BE2C (cell line): ENCODE measurements around the gene POU2AF1.

ENCODE experiments used
- DNase-seq: peaks from one replicate; pipeline ENCODE4 v3.0.0-alpha.2; 2020
- H3K27me3 ChIP-seq: fragments of 250-450 bp; sonication (Bioruptor Pico); 2 replicates; pipeline ENCODE4 v1.5.1; 2020; ENCODE audit warnings: mild to moderate bottlenecking
- H3K36me3 ChIP-seq: fragments of 250-450 bp; sonication (Bioruptor Pico); 2 replicates; pipeline ENCODE4 v1.5.1; 2020; ENCODE audit warnings: mild to moderate bottlenecking
- H3K4me1 ChIP-seq: fragments of 250-450 bp; sonication (Bioruptor Pico); 2 replicates; pipeline ENCODE4 v1.5.1; 2020
- H3K4me3 ChIP-seq: 2 replicates; pipeline ENCODE4 v1.5.1; 2011; ENCODE audit warnings: low read depth, low read length
- H3K9me3 ChIP-seq: fragments of 250-450 bp; sonication (Bioruptor Pico); 2 replicates; pipeline ENCODE4 v1.5.1; 2020
- TF ChIP-seq, protein P1 (sequence below): IDR thresholded peaks from 2 replicates; pipeline ENCODE4 v1.5.1; 2012; ENCODE audit warnings: mild to moderate bottlenecking, low read depth, low read length

Gene POU2AF1

DNA sequence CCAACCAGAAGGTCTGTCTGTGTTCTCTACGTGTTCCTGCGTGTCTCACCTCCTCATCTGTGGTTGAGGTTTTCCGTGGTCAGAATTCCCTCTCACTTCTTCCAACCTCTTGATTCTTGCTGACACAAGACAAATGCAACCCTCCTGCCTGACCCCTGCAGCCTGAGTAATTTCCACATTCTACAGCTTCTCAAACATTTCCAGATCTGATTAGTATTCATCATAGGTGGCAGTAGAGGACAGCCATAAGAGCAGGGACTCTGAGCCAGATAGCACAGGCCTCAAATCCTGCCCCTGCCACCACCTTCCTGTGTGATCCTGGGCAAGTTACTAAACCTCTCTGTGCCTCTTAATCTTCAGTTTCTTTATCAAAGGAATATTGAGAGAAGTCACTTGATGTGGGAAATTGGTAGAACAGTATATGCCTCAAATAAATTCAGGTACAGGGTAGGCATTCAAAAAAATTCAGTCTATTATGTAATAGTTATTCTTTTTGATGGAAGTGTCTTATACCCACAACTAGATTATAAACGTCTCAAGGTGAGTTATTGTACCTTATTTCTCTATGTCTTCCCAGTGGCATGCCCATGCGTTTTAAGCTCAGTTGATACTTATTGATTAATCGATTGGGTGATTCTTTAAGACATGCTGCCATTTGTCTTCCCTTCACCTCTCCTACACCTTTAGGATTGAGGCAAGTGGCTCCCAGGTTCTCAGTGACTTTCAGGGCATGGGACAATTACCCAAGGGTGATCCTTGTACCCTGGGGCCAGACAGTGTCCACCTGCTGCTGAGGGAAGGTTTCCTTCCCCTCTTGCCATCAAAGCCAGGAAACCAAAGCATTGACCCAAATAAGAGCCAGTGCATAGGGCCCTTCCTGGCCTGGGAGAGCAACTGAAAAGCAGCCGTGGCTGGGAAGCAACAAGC, 19.6 kb downstream of the POU2AF1 start:
- Histone ChIP-seq H3K36me3 (no peaks in the 10 kb centered on the region), H3K9me3 (no peaks in the 10 kb centered on the region), H3K4me3 (no peak overlapping the region), H3K27me3 (peaks cover 7% of the 10 kb centered on the region), H3K4me1 (no peaks in the 10 kb centered on the region)
- TF ChIP-seq, protein P1, sequence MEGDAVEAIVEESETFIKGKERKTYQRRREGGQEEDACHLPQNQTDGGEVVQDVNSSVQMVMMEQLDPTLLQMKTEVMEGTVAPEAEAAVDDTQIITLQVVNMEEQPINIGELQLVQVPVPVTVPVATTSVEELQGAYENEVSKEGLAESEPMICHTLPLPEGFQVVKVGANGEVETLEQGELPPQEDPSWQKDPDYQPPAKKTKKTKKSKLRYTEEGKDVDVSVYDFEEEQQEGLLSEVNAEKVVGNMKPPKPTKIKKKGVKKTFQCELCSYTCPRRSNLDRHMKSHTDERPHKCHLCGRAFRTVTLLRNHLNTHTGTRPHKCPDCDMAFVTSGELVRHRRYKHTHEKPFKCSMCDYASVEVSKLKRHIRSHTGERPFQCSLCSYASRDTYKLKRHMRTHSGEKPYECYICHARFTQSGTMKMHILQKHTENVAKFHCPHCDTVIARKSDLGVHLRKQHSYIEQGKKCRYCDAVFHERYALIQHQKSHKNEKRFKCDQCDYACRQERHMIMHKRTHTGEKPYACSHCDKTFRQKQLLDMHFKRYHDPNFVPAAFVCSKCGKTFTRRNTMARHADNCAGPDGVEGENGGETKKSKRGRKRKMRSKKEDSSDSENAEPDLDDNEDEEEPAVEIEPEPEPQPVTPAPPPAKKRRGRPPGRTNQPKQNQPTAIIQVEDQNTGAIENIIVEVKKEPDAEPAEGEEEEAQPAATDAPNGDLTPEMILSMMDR = no peak
- DNase-seq = no peak

DNA sequence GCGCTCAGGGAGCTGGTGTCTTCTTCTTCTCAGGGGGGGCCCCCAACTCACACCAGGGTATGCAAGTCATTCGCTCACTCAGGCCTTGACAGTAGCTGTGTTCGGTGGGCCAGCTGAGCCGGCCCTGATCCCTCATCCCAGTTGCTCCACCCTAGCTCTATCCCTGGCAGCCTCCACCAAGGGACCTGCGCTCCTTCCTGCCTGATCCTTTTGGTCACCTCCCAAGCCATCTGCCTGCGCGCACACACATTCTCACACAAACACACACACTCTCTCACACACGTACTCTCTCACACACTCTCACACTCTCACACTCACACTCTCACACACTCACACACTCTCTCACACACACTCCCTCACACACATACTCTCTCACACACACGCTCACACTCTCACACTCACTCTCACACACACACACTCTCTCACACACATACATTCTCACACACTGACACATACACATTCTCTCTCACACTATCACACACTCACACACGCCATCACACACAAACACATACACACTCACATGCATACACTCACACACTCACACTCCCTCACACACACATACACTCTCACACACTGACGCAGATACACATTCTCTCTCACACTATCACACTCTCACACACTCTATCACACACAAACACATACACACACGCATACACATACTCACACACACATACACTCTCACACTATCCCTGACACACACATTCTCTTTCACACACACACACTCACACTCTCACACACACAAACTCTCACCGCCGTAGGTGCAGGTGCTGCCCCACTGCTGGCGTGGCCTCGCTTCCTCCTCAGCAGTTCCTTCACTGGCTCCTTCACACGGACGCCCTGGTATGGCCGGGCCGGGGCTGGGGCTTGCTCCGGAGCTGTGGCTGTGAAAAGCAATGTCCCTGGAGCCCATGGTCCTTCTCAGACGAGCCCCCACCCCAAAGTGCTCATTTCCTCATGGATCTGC, 20.8 kb downstream of the POU2AF1 start:
- Histone ChIP-seq H3K9me3 (no peaks in the 10 kb centered on the region), H3K36me3 (no peaks in the 10 kb centered on the region), H3K4me3 (no peak overlapping the region), H3K4me1 (no peaks in the 10 kb centered on the region), H3K27me3 (no peaks in the 10 kb centered on the region)
- TF ChIP-seq, protein P1 = no peak
- DNase-seq = no peak

GRCh38 chr11:111357150-111358037, 21.7 kb downstream of the POU2AF1 start:
- TF ChIP-seq, protein P1 = 0 out of 2 replicates have a peak, but pooled peaks have one; percentile 7
- no peaks in the 10 kb centered on the region for H3K36me3 ChIP-seq
- no peaks in the 10 kb centered on the region for H3K4me1 ChIP-seq
- no peak for DNase-seq
- H3K27me3 ChIP-seq = no peaks in the 10 kb centered on the region
- no peak overlapping the region for H3K4me3 ChIP-seq
- H3K9me3 ChIP-seq = no peaks in the 10 kb centered on the region

GRCh38 chr11:111356660-111357048, 22.4 kb downstream of the POU2AF1 start:
- Histone ChIP-seq H3K4me3 (no peak overlapping the region), H3K9me3 (no peaks in the 10 kb centered on the region), H3K36me3 (no peaks in the 10 kb centered on the region), H3K27me3 (peaks cover 3% of the 10 kb centered on the region), H3K4me1 (no peaks in the 10 kb centered on the region)
- TF ChIP-seq, protein P1 = no peak
- DNase-seq = no peak

GRCh38 chr11:111355956-111356659, 23.0 kb downstream of the POU2AF1 start:
- no peaks in the 10 kb centered on the region for H3K4me1 ChIP-seq
- TF ChIP-seq, protein P1 = no peak
- H3K36me3 ChIP-seq = no peaks in the 10 kb centered on the region
- H3K4me3 ChIP-seq = no peak overlapping the region
- no peak for DNase-seq
- no peaks in the 10 kb centered on the region for H3K9me3 ChIP-seq
- H3K27me3 ChIP-seq = peaks cover 8% of the 10 kb centered on the region
